GM12878 (cell line): Measurements from ENCODE around the gene ITGA7. TPM values are rescaled to one million over a fixed set of nuclear protein-coding genes. Genes with fewer than 3 reads are reported as not detected.

ENCODE experiments used
- ATAC-seq: fragments of 200-7000 bp; cut with Tn5 transposase; 3 replicates; pipeline ENCODE4 v1.9.1; 2020; ENCODE audit warnings: mild to moderate bottlenecking, moderate library complexity
- BruUV-seq: library from RNA; stranded (reverse); fragments of 400-500 nt; replicated peaks from 2 replicates; lab custom pipeline; 2021; lab: Mats Ljungman, UMichigan
- CTCF ChIA-PET: fragments of 300-600 bp; sonication (Branson Sonifier 250); formaldehyde crosslinking; extraction: SDS; loops from one replicate; lab custom pipeline; 2021; ENCODE audit warnings: inconsistent platforms; lab: Yijun Ruan, JAX
- POLR2A ChIA-PET: fragments of 350-600 bp; formaldehyde crosslinking; extraction: SDS; loops from one replicate; lab custom pipeline; 2021; ENCODE audit warnings: inconsistent platforms; lab: Charles Lee
- RAD21 ChIA-PET: fragments of 300-600 bp; sonication (Branson Sonifier 250); formaldehyde crosslinking; loops from one replicate; lab custom pipeline; 2023; ENCODE audit warnings: antibody characterized with exemption; ENCODE audit not compliant: unreplicated experiment; lab: Charles Lee
- SMC1A ChIA-PET: fragments of 300-600 bp; sonication (Branson Sonifier 250); formaldehyde crosslinking; loops from one replicate; lab custom pipeline; 2023; ENCODE audit not compliant: unreplicated experiment, uncharacterized antibody; lab: Charles Lee
- DNase-seq: peaks from one replicate; pipeline ENCODE4 v3.0.0-alpha.2; 2011; ENCODE audit warnings: low read depth, low spot score
- FAIRE-seq: peaks from 3 replicates; lab custom pipeline; 2011; peaks lifted over from hg19 to GRCh38; lab: Jason Lieb, UNC
- H2AFZ ChIP-seq: 2 replicates; pipeline ENCODE4 v1.6.0; 2011; ENCODE audit warnings: low read depth, low read length, control low read depth; ENCODE audit not compliant: control insufficient read depth
- H3K27ac ChIP-seq: 2 replicates; pipeline ENCODE4 v1.5.1; 2011; ENCODE audit warnings: control low read depth; ENCODE audit not compliant: control insufficient read depth, insufficient read depth
- H3K27me3 ChIP-seq, 2 experiments: replicated peaks in 1 of 2; 2 replicates each; pipeline versions ENCODE4 v1.6.0 to v1.6.1; 2011; ENCODE audit warnings: low read length in 1 of 2; ENCODE audit not compliant: control insufficient read depth in 2 of 2, insufficient read depth in 2 of 2
- H3K36me3 ChIP-seq, 2 experiments: 2 replicates each; pipeline ENCODE4 v1.5.1; 2011; ENCODE audit warnings: low read length in 1 of 2; ENCODE audit not compliant: control insufficient read depth in 2 of 2, insufficient read depth in 2 of 2
- H3K4me1 ChIP-seq: 2 replicates; pipeline ENCODE4 v1.6.1; 2011; ENCODE audit warnings: mild to moderate bottlenecking, low read length, moderate library complexity, mixed read lengths; ENCODE audit not compliant: control insufficient read depth, insufficient read depth
- H3K4me2 ChIP-seq: 2 replicates; pipeline ENCODE4 v1.6.0; 2011; ENCODE audit warnings: control low read depth; ENCODE audit not compliant: control insufficient read depth, insufficient read depth
- H3K4me3 ChIP-seq: fragments of 200-600 bp; sonication (generic); 2 replicates; pipeline ENCODE4 v1.5.1; 2016
- H3K79me2 ChIP-seq: 2 replicates; pipeline ENCODE4 v1.6.0; 2011; ENCODE audit warnings: low read length; ENCODE audit not compliant: control insufficient read depth, insufficient read depth
- H3K9ac ChIP-seq: 2 replicates; pipeline ENCODE4 v1.8.0; 2011; ENCODE audit warnings: low read length, control low read depth, mixed read lengths; ENCODE audit not compliant: control insufficient read depth, insufficient read depth
- H3K9me3 ChIP-seq: replicated peaks from 3 replicates; pipeline ENCODE4 v1.5.1; 2011; ENCODE audit warnings: mild to moderate bottlenecking, low read length; ENCODE audit not compliant: control insufficient read depth, insufficient read depth
- H4K20me1 ChIP-seq: 2 replicates; pipeline ENCODE4 v1.6.0; 2011; ENCODE audit not compliant: control insufficient read depth, insufficient read depth
- CBX5 ChIP-seq: sonication (generic); IDR thresholded peaks from 2 replicates; pipeline ENCODE4 v1.6.1; 2016; ENCODE audit warnings: low read depth, moderate library complexity, mild to moderate bottlenecking, inconsistent platforms
- IRF4 ChIP-seq: IDR thresholded peaks from 2 replicates; pipeline ENCODE4 v1.6.1; 2011; ENCODE audit warnings: low read depth, low read length
- IRF5 ChIP-seq: fragments of 450-650 bp; IDR thresholded peaks from 2 replicates; pipeline ENCODE4 v1.6.1; 2017; ENCODE audit warnings: borderline replicate concordance
- MEF2B ChIP-seq: fragments of 450-650 bp; IDR thresholded peaks from 2 replicates; pipeline ENCODE4 v1.6.1; 2018; ENCODE audit warnings: mild to moderate bottlenecking, moderate library complexity; ENCODE audit not compliant: partially characterized antibody, poor library complexity, severe bottlenecking
- MYC ChIP-seq: IDR thresholded peaks from 2 replicates; pipeline ENCODE4 v1.6.1; 2011; ENCODE audit warnings: mild to moderate bottlenecking, low read length, moderate library complexity, inconsistent platforms; ENCODE audit not compliant: insufficient read depth, insufficient replicate concordance, insufficient read length, severe bottlenecking
- POU2F2 ChIP-seq: IDR thresholded peaks from 3 replicates; pipeline ENCODE4 v1.6.1; 2011; ENCODE audit warnings: low read depth, mild to moderate bottlenecking, low read length, borderline replicate concordance
- SKIL ChIP-seq: fragments of 450-650 bp; IDR thresholded peaks from 2 replicates; pipeline ENCODE4 v1.6.1; 2017; ENCODE audit warnings: mild to moderate bottlenecking, low read depth, inconsistent platforms; ENCODE audit not compliant: poor library complexity, severe bottlenecking
- SMARCA5 ChIP-seq: fragments of 450-650 bp; IDR thresholded peaks from 2 replicates; pipeline ENCODE4 v1.6.1; 2017; ENCODE audit warnings: mild to moderate bottlenecking
- SUZ12 ChIP-seq: fragments of 200-600 bp; sonication (generic); IDR thresholded peaks from one replicate; pipeline ENCODE4 v1.6.1; 2018; ENCODE audit warnings: antibody characterized with exemption, mild to moderate bottlenecking; ENCODE audit not compliant: unreplicated experiment
- ZSCAN29 ChIP-seq: fragments of 450-650 bp; IDR thresholded peaks from 2 replicates; pipeline ENCODE4 v1.6.1; 2017; ENCODE audit warnings: mild to moderate bottlenecking, moderate library complexity
- WGBS: methylation state at CpG from one replicate; pipeline ENCODE4 v1.1.6; 2016; ENCODE audit warnings: low lambda C conversion rate; ENCODE audit not compliant: insufficient replicate concordance, insufficient coverage; ENCODE audit errors: missing lambda C conversion rate; 5-methylcytosine and 5-hydroxymethylcytosine counted together
- in situ Hi-C: fragments of 300-500 bp; cut with MboI; formaldehyde crosslinking; loops from 9 replicates; pipeline ENCODE4 v1.14.3; 2018; ENCODE audit warnings: mixed read lengths
- intact Hi-C: fragments of 100-400 bp; cut with micrococcal nuclease; formaldehyde crosslinking; loops from one replicate; pipeline ENCODE4 v1.14.2; 2022; ENCODE audit not compliant: unreplicated experiment
- polyA plus RNA-seq, 11 experiments: library from polyadenylated mRNA; depleted of rRNA in 4 of 11; unstranded in 6 of 11; stranded (reverse) in 5 of 11; fragments of >200 nt; fragmentation: Nextera tagmentation in 4 of 11; fragmentation: Illumina TruSeq in 1 of 11; extraction: Ambion mirVana in 4 of 11; extraction: Trizol in 1 of 11; gene quantifications; 1 replicate in 1 of 11; 2 replicates in 10 of 11; pipeline versions ENCODE4 v1.2.1 to v1.2.3, GENCODE V29; 2011 to 2016; ENCODE audit warnings: inconsistent platforms in 2 of 11, missing spikeins in 2 of 11, low read depth in 1 of 11
- total RNA-seq, 4 experiments: library from RNA; depleted of rRNA in 3 of 4; stranded (reverse); fragments of >200 nt in 3 of 4; fragmentation: Illumina TruSeq in 1 of 4; extraction: Trizol in 1 of 4; gene quantifications; 2 replicates each; pipeline versions ENCODE4 v1.2.1 to v1.2.3, GENCODE V29; 2013 to 2021

ITGA7 gene
- total and polyA plus RNA-seq, 10 of the 15 experiments (the other 5 are each of a cell fraction or from before 2014, with no cell fraction given) = 0.18 to 5.1 (median 1.5) TPM

- no TSS peak for BruUV-seq
- intact Hi-C loops = no loop called here
- ATAC-seq = no peak
- no peak overlapping the region for H2AFZ ChIP-seq
- ChIA-PET CTCF (interaction anchor here (0.8 to 6.0 kb wide), 24 partner anchors 9 to 792 kb away, joined by 3 to 109 read pairs (median 8); partner anchors contain the start of genes CD63, ITGA7, RDH5 and TIMELESS), POLR2A (interaction anchor here (0.6 kb wide), 1 partner anchor 72 kb away, joined by 3 read pairs; no protein-coding TSS in a partner anchor), RAD21 (interaction anchor here (1.0 to 2.0 kb wide), 6 partner anchors 17 to 469 kb away, joined by 3 to 11 read pairs (median 8); no protein-coding TSS in a partner anchor), SMC1A (interaction anchor here (1.0 to 3.8 kb wide), 9 partner anchors 12 to 81 kb away, joined by 3 to 35 read pairs (median 7); a partner anchor contains a TSS)
- H3K4me1 ChIP-seq = no peaks in the 10 kb centered on the region
- no peak overlapping the region for H3K9ac ChIP-seq
- H3K4me2 ChIP-seq = no peak overlapping the region
- in situ Hi-C loops = no loop called here
- H3K9me3 ChIP-seq = no peaks in the 10 kb centered on the region; the same call in 2 of the 3 replicates
- 25% methylated on average over 4 of the region's 4 CpGs for WGBS
- TF ChIP-seq SUZ12 = no peak
- TF ChIP-seq MYC = no peak
- TF ChIP-seq ZSCAN29 = no peak
- TF ChIP-seq IRF5 = no peak
- no peak for TF ChIP-seq CBX5
- TF ChIP-seq IRF4 = no peak
- no peak for TF ChIP-seq SKIL
- TF ChIP-seq SMARCA5 = no peak
- TF ChIP-seq MEF2B = no peak
- TF ChIP-seq POU2F2 = no peak
- no peak for FAIRE-seq
- H3K4me3 ChIP-seq = no peak overlapping the region
- no peak overlapping the region for H3K27ac ChIP-seq
- H4K20me1 ChIP-seq = no peaks in the 10 kb centered on the region
- H3K79me2 ChIP-seq = no peaks in the 10 kb centered on the region
- H3K36me3 ChIP-seq = no peaks in the 10 kb centered on the region
- no peak for DNase-seq
- H3K27me3 ChIP-seq = no peaks in the 10 kb centered on the region
Measured at GRCh38 chr12:55657212-55657611, 50.5 kb downstream of the ITGA7 start.
